RKO (cell line): ENCODE measurements around the gene VTI1A.

Experiments
- DNase-seq: peaks from one replicate; pipeline ENCODE4 v3.0.0-alpha.2; 2016; ENCODE audit warnings: low spot score

VTI1A gene

GRCh38 chr10:112785089-112785488 is 338.1 kb downstream of the VTI1A start:
- no peak for DNase-seq

DNA sequence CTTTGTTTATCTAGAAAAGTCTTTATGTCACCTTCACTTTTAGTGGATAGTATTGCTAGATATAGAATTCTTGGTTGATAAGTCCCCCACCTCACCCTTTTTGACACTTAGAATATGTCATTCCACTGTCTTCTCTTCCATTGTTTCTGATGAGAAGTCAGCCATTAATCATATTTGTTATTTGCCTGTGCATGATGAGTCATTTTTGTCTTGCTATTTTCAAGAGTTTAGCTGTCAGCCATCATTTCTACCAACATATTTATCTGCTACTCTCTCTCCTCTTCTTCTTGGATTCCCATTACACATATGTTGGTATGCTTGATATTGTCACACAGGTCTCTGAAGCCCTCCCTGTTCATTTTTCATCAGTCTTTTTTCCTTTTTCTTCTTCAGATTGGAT is 342.2 kb downstream of the VTI1A start:
- DNase-seq, result peak; percentile 35

DNA sequence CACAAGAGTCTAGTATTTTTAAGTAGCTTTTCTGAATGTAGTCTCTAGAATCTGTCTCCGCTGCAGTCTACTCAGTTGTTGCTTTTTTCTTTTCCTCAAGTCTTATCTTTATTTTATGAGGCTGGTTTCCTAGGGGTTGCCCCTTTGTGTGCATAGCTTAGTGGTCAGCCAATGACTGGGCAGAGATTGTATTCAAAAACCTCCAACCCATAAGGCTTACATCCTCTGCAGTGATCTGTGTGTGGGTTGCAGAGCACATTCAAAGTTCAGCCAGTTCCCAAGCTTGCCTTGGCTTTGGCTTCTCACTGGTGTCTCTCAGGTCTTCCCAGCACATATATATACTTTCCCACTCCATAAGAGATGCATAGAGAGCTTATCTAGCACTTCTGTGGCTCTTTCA is 343.0 kb downstream of the VTI1A start:
- DNase-seq, result no peak

DNA sequence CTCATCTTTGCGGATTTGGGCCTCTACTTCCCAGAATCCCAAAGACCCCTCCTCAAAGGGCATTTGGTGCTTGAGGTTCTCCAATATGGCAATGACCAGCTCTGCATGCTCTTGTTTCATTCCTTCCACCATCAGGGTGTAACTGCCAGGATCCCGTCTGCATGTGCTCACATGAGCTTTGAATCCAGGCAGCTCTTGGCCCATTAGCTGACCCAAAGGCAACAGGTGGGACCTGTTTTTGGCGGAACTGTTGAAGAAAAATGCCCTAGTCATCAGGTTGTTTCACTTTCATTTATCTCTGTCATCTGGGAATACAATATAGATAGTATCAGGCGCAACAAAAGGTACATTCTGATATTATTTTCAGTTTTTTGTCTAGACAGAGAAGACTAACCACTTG is 343.9 kb downstream of the VTI1A start:
- no peak for DNase-seq

DNA sequence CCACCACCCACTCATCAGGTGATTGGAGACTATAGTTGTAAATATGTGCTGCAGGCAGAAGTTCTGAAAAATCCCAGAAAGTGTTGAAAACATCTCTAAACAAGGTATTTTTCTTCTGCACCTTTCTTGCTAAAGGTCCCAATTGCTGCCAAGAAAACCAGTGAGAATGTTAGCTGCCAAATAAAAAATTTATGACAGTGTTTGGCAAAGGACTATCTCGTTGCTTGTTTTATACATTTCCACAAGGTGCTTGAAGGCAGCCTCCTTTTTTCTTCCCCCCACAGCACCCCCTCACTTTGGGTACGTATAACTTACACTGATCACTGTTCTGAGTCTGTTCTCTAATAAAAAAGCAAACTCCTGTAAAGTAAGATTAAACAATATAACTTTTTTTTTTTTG is 344.4 kb downstream of the VTI1A start:
- no peak for DNase-seq

DNA sequence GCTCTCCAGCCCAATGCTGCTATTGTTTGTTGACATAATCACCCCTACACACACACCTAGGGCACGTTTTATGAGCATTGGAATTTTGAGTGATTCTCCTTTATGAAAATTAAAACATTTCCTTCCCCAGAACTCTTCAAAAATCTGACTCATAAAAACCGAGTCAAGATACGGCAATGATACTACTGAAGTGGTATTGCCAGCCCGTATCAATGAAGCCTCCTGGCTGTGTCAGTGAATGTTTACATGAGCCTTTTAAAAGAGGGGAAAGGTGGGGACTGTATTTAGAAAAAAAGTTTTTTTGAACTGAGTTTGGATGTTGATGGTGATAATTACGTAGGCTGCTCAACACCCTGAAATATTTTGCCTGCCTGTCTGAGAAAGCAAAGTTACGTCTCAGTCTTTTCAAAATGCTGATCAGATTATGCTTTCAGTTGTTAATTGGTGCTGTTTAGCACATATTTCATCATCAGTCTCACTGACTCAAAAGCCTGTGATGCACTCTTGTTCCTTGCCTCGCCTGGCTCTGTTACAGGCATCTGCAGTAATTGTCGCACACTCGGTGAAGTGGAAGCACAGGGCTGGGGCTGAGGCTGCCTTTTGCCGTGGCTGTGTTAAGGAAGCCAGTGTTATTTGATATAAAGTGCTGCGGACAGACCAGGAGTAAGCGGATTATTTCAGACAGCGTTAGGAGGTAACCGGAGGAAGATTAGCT is 345.6 kb downstream of the VTI1A start:
- DNase-seq, result no peak

DNA sequence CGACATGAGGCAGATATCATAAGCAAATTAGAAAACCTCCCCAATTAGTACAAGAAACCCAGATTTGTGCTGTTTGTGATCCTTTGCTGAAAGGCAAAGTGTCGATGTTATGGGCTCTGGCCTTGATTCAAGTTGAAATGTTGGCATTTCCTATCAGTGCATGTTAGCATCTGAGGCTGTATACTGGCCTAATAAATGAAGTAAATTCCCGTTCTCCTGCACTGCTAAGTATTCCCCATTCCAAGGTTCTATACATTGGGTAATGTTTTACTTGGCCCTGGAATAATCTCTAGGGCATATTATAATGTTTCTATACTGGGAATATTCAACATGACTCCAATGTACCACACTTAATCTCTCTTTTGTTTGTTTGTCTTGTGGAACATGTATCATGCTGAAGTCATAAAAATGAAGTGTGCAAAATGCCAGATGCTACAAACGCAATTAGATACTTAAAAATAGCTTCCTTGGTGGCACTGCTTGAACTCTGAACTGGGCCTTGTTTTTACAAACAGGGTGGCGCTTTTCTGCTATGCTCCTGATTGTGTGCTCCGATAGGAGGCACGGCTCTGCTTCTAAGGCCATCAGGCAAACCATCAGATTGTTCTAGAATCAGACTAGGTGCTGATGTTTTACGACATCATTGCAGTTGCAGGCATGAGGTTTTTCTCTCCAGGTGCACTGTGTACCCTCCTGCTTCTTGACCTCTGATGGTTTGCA is 346.3 kb downstream of the VTI1A start:
- DNase-seq, result no peak

DNA sequence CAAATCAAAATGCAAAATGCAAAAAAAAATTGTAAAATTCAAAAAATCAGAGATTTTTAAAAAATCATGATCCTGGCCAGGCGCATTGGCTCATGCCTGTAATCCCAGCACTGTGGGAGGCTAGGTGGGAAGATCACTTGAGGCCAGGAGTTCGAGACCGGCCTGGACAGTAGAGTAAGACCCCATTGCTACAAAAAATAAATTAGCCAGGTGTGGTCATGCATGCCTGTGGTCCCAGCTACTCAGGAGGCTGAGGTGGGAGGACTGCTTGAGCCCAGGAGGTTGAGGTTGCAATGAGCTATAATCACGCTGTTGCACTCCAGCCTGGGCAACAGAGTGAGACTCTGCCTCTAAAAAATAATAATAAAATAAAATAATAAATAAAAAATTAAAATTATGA is 347.2 kb downstream of the VTI1A start:
- DNase-seq, result no peak

GRCh38 chr10:112795067-112795466 is 348.1 kb downstream of the VTI1A start:
- DNase-seq, result no peak

- DNase-seq, result no peak
Measured at GRCh38 chr10:112797197-112797596, 350.2 kb downstream of the VTI1A start.

- no peak for DNase-seq
Measured at GRCh38 chr10:112797855-112798254, 350.8 kb downstream of the VTI1A start.

GRCh38 chr10:112799038-112799437 is 352.0 kb downstream of the VTI1A start:
- no peak for DNase-seq

- no peak for DNase-seq
Measured at GRCh38 chr10:112799726-112800510, 352.9 kb downstream of the VTI1A start.

DNA sequence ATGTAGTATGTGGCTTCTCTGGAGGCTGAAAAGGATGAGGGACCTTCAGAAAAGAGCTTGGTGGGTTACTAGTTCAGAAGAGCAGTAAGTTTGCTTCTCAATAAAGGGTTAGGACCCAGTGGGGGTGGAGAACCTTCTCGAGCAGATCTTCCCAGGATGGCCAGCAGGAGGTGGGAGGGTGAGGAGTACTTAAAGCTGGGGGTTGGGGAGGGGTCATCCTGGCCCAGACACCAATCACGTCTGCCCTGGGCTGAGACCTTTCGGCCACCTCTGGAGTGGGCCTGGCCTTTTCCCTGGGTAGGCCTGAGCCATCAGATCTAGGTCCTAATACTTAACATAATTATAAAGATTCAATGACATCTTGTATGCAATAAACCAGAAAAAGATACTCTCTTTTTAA is 354.0 kb downstream of the VTI1A start:
- DNase-seq, result no peak

DNA sequence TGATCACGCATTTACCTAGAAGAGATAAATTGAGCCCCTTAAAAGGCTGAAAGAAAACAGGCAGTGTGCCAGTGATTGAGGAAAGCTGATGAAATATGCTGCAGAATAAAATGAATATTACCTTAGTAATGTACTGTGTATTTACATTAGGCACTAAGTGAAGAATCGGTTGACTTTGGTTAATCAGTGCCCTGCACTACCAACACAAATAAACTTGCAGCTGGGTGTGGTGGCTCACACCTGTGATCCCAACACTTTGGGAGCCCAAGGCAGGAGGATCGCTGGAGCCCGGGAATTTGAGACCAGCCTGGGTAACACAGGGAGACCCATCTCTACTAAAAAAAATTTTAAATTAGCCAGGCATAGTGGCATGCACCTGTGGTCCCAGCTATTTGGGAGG is 354.7 kb downstream of the VTI1A start:
- no peak for DNase-seq

DNA sequence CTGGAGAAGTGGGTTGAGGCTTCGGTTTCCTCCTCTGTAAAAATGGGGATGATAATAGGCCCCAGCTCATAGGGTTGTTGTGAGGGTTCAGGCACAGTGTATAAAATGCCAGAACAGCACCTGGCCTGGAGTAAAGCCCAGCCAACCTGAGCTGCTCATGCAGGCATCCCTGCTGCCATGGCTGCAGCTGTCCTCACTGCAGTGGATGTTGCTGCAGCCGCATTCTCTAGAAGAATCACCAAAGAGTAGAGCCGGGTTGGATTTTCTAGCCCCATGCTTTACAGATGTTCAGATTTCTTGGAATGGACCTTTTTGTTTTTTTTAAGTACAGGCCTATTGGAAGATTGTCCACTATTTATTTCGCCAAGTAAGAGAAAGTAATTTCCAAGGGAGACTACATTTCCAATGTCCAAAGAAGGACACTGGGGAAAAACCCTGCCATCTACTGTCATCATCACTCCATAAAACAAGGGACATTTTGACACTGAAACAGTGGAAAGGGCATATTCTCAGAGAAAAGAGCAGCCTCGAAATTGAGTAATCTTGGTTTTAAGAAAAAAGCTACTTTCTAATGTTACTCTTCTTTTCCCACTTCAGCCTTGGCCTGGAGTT is 355.5 kb downstream of the VTI1A start:
- no peak for DNase-seq

DNA sequence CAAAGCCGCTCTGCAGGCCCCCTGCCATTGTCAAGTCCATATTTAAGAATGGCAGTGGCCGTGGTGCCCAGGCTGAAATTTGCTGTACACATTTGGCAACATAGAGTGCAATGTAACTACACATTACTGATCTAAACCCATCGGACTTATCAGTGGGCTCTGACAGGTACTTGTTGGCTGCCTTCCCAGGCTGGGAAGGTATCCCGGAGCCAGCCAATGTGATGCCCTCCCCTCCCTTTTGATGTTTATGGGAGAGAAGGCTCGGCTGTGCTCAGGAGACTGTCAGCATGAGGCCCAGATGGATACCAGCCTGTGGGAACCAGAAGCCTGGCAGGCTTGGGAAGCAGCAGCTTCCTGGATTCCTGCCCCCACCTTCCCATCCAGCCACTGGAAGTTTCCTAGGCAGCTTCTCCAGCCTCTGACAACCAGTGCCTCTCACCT is 357.0 kb downstream of the VTI1A start:
- no peak for DNase-seq

DNA sequence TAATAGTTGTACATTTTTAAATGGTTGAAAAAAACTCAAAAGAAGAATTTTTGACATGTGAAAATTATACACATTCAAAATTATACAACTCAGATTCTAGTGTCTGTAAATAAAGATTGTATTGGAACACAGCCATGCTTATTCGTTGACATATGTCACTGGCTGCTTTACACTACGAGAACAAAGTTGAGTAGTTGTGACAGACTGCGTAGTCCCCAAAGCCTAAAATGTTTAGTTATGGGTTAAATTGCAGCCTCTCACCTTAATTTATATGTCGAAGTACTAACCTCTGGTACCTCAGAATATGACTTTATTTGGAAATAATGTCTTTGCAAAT is 358.2 kb downstream of the VTI1A start:
- no peak for DNase-seq

- no peak for DNase-seq
Measured at GRCh38 chr10:112805701-112806100, 358.7 kb downstream of the VTI1A start.

DNA sequence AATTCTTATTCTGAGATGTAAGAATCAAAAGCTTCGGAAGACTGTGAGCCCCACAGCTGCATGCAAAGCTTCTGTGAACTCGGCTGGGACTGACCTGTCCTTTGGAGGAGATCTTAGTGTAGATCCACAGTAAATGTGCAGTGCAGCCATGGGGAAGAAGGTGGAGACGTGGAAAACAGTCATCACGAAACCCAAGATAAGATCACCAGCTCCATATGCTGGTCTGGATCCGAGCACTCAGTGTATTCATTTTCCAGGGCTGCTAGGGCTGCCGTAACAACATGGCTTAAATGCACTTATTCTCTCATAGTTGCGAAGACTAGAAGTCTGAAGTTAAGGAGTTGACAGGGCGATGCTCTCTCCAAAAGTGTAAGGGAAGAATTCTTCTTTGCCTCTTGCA is 360.0 kb downstream of the VTI1A start:
- DNase-seq, result no peak

DNA sequence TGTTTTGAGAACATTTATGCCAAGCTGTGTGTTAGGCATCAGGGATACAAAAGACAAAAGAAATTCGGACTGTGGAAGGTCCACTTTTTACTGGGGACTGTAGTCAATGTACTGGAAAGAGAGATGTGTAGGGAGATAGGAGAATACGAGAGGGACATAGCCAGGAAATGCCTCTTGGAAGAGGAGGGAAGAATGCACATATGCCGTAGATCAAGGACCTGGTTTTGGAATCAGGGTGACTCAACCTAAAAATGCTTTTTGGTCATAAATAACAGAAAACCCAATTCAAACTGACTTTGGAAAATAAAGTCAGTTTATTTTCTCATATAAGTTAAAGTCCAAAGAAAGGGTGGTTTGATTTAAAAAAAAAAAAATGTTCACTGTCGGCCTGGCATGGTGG is 362.7 kb downstream of the VTI1A start:
- DNase-seq, result no peak

- DNase-seq, result no peak
Measured at GRCh38 chr10:112810711-112811151, 363.7 kb downstream of the VTI1A start.
